Measurements from ENCODE around the gene MISP3. TPM values are rescaled to one million over a fixed set of nuclear protein-coding genes. Genes with fewer than 3 reads are reported as not detected.

Gene MISP3
- total RNA-seq, 1 experiment from 2014 or later, result 0.54 TPM

DNA sequence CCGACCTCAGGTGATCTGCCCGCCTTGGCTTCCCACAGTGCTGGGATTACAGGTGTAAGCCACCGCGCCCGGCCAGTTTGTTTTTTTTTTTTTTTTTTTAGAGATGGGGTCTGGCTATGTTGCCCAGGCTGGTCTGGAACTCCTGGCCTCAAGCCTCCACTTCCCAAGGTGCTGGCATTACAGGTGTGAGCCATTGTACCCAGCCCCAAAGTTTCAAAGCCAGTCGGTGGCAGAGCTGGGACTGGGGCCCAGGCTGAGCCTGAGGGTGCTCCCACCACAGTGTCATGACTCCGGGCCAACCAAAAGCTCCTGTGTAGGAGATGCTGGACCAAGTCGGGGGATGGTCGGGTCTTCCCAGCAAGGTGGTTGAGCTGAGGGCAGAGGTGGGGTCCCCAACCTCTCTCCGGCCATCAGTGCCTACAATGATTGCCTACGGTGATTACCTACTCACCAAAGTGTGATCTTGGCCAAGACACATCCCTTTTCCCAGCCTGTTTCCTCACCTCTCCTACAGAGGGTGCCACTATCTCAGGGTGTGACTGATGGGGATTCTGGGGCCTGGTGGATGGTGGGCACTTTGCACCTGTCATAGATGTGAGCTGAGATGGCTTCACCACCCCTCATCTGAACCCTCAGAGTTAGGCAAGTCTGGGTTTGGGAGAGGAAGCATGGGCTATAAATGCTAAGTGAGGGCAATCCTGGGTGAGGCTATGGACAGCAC lies 23.8 kb downstream of the MISP3 start:
- no peak for DNase-seq (ENCODE audit: unreplicated experiment)
- no peak overlapping the region for H3K27ac Mint-ChIP-seq (ENCODE audit: low read depth, unreplicated experiment)
- peaks cover 34% of the 10 kb centered on the region for H3K36me3 Mint-ChIP-seq (ENCODE audit: insufficient read depth, unreplicated experiment)
- no peaks in the 10 kb centered on the region for H3K27me3 Mint-ChIP-seq (ENCODE audit: insufficient read depth, unreplicated experiment)
- intact Hi-C loops (cut with micrococcal nuclease), result no loop called here
- ChIA-PET POLR2A (no interaction called here), CTCF (interaction anchor here (0.7 to 1.9 kb wide), 5 partner anchors 10 to 38 kb away, joined by 3 to 11 read pairs (median 6); no protein-coding TSS in a partner anchor)
- BruUV-seq (replicated peaks), result no TSS peak
- no peaks in the 10 kb centered on the region for H3K9me3 Mint-ChIP-seq (ENCODE audit: unreplicated experiment)
- H3K4me1 Mint-ChIP-seq (ENCODE audit: insufficient read depth, unreplicated experiment), result peaks cover 6% of the 10 kb centered on the region
- TF ChIP-seq, protein P1, sequence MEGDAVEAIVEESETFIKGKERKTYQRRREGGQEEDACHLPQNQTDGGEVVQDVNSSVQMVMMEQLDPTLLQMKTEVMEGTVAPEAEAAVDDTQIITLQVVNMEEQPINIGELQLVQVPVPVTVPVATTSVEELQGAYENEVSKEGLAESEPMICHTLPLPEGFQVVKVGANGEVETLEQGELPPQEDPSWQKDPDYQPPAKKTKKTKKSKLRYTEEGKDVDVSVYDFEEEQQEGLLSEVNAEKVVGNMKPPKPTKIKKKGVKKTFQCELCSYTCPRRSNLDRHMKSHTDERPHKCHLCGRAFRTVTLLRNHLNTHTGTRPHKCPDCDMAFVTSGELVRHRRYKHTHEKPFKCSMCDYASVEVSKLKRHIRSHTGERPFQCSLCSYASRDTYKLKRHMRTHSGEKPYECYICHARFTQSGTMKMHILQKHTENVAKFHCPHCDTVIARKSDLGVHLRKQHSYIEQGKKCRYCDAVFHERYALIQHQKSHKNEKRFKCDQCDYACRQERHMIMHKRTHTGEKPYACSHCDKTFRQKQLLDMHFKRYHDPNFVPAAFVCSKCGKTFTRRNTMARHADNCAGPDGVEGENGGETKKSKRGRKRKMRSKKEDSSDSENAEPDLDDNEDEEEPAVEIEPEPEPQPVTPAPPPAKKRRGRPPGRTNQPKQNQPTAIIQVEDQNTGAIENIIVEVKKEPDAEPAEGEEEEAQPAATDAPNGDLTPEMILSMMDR (IDR thresholded peaks at IDR 0.05; ENCODE audit: unreplicated experiment), result peak; percentile 8
- no peak overlapping the region for H3K4me3 Mint-ChIP-seq (ENCODE audit: unreplicated experiment)

- no peak overlapping the region for H3K4me3 Mint-ChIP-seq (ENCODE audit: unreplicated experiment)
- ChIA-PET CTCF (no interaction called here), POLR2A (no interaction called here)
- no peaks in the 10 kb centered on the region for H3K4me1 Mint-ChIP-seq (ENCODE audit: insufficient read depth, unreplicated experiment)
- BruUV-seq (replicated peaks), result no TSS peak
- no peaks in the 10 kb centered on the region for H3K27me3 Mint-ChIP-seq (ENCODE audit: insufficient read depth, unreplicated experiment)
- no peak for DNase-seq (ENCODE audit: unreplicated experiment)
- no peaks in the 10 kb centered on the region for H3K9me3 Mint-ChIP-seq (ENCODE audit: unreplicated experiment)
- H3K36me3 Mint-ChIP-seq (ENCODE audit: insufficient read depth, unreplicated experiment), result peaks cover 40% of the 10 kb centered on the region
- intact Hi-C loops (cut with micrococcal nuclease), result no loop called here
- no peak overlapping the region for H3K27ac Mint-ChIP-seq (ENCODE audit: low read depth, unreplicated experiment)
- TF ChIP-seq, protein P1 (IDR thresholded peaks at IDR 0.05; ENCODE audit: unreplicated experiment), result no peak
These were observed 25.1 kb downstream of the MISP3 start for GRCh38 chr19:14097532-14098151.

DNA sequence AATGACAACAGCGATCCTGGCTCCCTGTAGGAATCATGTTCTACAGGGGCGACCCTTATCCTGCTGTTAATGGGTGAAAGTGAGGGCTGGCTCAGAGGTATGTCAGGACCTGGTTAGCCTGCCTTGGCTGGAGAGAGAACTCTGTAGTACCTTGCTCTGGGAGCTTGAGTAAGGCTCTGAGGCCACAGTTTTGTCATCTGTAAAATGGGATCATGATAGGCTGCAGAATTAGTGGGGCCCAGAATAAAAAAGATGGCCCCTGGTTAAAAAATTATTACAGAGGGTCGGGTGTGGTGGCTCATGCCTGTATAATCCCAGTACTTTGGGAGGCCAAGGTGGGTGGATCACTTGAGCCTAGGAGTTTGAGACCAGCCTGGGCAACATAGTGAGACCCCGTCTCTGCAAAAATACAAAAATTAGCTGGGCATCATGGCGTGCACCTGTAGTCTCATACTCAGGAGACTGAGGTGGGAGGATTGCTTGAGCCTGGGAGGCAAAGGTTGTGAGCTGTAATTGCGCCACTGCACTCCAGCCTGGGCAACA lies 28.5 kb downstream of the MISP3 start:
- no peak overlapping the region for H3K27ac Mint-ChIP-seq (ENCODE audit: low read depth, unreplicated experiment)
- peaks cover 65% of the 10 kb centered on the region for H3K36me3 Mint-ChIP-seq (ENCODE audit: insufficient read depth, unreplicated experiment)
- H3K4me1 Mint-ChIP-seq (ENCODE audit: insufficient read depth, unreplicated experiment), result no peaks in the 10 kb centered on the region
- ChIA-PET CTCF (interaction anchor here (0.9 to 2.1 kb wide), 2 partner anchors 10 to 13 kb away, joined by 3 to 6 read pairs; no protein-coding TSS in a partner anchor), POLR2A (interaction anchor here (0.8 kb wide), 1 partner anchor 14 kb away, joined by 3 read pairs; no protein-coding TSS in a partner anchor)
- H3K4me3 Mint-ChIP-seq (ENCODE audit: unreplicated experiment), result no peak overlapping the region
- intact Hi-C loops (cut with micrococcal nuclease), result no loop called here
- DNase-seq (ENCODE audit: unreplicated experiment), result no peak
- no peaks in the 10 kb centered on the region for H3K27me3 Mint-ChIP-seq (ENCODE audit: insufficient read depth, unreplicated experiment)
- BruUV-seq (replicated peaks), result no TSS peak
- no peaks in the 10 kb centered on the region for H3K9me3 Mint-ChIP-seq (ENCODE audit: unreplicated experiment)
- TF ChIP-seq, protein P1 (IDR thresholded peaks at IDR 0.05; ENCODE audit: unreplicated experiment), result no peak

GRCh38 chr19:14102102-14102696 lies 29.6 kb downstream of the MISP3 start:
- POLR2A ChIA-PET, result interaction anchor here (0.8 kb wide), 1 partner anchor 13 kb away, joined by 3 read pairs; no protein-coding TSS in a partner anchor
- TF ChIP-seq, protein P1 (IDR thresholded peaks at IDR 0.05; ENCODE audit: unreplicated experiment), result no peak

More at GRCh38 chr19:14102102-14102696, 29.6 kb downstream of the MISP3 start:
- no peak overlapping the region for H3K27ac Mint-ChIP-seq (ENCODE audit: low read depth, unreplicated experiment)
- intact Hi-C loops (cut with micrococcal nuclease), result no loop called here
- H3K27me3 Mint-ChIP-seq (ENCODE audit: insufficient read depth, unreplicated experiment), result no peaks in the 10 kb centered on the region
- no peaks in the 10 kb centered on the region for H3K9me3 Mint-ChIP-seq (ENCODE audit: unreplicated experiment)
- peaks cover 70% of the 10 kb centered on the region for H3K36me3 Mint-ChIP-seq (ENCODE audit: insufficient read depth, unreplicated experiment)
- CTCF ChIA-PET, result interaction anchor here (1.2 to 2.1 kb wide), 2 partner anchors 12 to 240 kb away, joined by 3 to 6 read pairs; no protein-coding TSS in a partner anchor
- no peak overlapping the region for H3K4me3 Mint-ChIP-seq (ENCODE audit: unreplicated experiment)
- no peaks in the 10 kb centered on the region for H3K4me1 Mint-ChIP-seq (ENCODE audit: insufficient read depth, unreplicated experiment)
- DNase-seq (ENCODE audit: unreplicated experiment), result no peak
- no TSS peak for BruUV-seq (replicated peaks)

All from MCF 10A (cell line).